IMR-90 (cell line): Measurements from ENCODE around the gene MGAT3.
A peak's percentile ranks its signal among the peaks of the same experiment; 100 is the strongest.

Experiments used
- BHLHE40 ChIP-seq: fragments of 150-350 bp; IDR thresholded peaks from 2 replicates; pipeline ENCODE4 v1.6.1; 2016; ENCODE audit warnings: mild to moderate bottlenecking, low read depth, low read length
- CEBPB ChIP-seq: IDR thresholded peaks from 2 replicates; pipeline ENCODE4 v1.6.1; 2012; ENCODE audit warnings: low read depth, low read length, improper control_type of control experiment
- FOS ChIP-seq: fragments of 150-350 bp; IDR thresholded peaks from 2 replicates; pipeline ENCODE4 v1.6.1; 2016; ENCODE audit warnings: low read depth, low read length
- MAFK ChIP-seq: IDR thresholded peaks from 2 replicates; pipeline ENCODE4 v1.6.1; 2012; ENCODE audit warnings: low read depth, low read length, improper control_type of control experiment
- POLR2A ChIP-seq: IDR thresholded peaks from 2 replicates; pipeline ENCODE4 v1.6.1; 2012; ENCODE audit warnings: mild to moderate bottlenecking, low read depth, low read length
- RAD21 ChIP-seq: IDR thresholded peaks from 2 replicates; pipeline ENCODE4 v1.6.1; 2012; ENCODE audit warnings: low read length, improper control_type of control experiment
- TF ChIP-seq, protein P1 (sequence below): conservative IDR thresholded peaks from 2 replicates; pipeline ENCODE4 v1.5.1; 2012; ENCODE audit warnings: mild to moderate bottlenecking, low read depth, low read length, improper control_type of control experiment
- TF ChIP-seq, protein P2 (sequence below): fragments of 150-350 bp; IDR thresholded peaks from 2 replicates; pipeline ENCODE4 v1.6.1; 2017; ENCODE audit warnings: mild to moderate bottlenecking, antibody characterized with exemption, low read length, low read depth
- TF ChIP-seq, protein P3 (sequence below): fragments of 150-350 bp; IDR thresholded peaks from 2 replicates; pipeline ENCODE4 v1.6.1; 2016; ENCODE audit warnings: low read depth, mild to moderate bottlenecking, low read length, moderate library complexity, borderline replicate concordance

DNA sequence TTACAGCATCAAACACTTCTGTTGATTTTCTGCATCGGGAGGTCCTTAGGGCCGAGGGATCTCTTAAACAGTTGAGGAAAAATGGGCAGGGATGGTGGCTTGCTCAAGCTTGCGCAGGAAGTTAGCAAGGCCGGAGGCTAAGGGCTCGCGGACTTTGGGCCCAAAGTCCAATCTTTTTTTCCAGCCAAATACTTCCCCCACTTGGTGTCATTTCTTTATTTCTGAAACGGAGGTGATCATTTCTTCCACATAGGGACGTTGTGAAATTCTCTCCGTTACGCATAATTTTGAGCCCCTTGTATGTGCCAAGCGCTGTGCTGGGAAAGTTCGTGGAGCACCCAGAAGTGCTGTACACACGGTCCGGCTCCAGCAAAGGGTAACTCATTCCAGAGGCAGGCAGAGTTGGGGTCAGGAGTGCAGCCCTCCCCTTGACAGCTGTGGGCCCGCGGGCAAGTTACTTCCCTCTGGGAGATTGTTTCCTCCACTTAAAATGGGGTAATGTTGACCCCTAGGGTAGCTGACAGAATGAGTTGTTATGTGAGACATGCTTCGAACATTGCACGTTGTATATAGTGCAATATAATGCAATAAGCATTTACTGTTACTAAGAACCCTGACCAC is 46.1 kb downstream of the MGAT3 start:
- TF ChIP-seq, protein P1, sequence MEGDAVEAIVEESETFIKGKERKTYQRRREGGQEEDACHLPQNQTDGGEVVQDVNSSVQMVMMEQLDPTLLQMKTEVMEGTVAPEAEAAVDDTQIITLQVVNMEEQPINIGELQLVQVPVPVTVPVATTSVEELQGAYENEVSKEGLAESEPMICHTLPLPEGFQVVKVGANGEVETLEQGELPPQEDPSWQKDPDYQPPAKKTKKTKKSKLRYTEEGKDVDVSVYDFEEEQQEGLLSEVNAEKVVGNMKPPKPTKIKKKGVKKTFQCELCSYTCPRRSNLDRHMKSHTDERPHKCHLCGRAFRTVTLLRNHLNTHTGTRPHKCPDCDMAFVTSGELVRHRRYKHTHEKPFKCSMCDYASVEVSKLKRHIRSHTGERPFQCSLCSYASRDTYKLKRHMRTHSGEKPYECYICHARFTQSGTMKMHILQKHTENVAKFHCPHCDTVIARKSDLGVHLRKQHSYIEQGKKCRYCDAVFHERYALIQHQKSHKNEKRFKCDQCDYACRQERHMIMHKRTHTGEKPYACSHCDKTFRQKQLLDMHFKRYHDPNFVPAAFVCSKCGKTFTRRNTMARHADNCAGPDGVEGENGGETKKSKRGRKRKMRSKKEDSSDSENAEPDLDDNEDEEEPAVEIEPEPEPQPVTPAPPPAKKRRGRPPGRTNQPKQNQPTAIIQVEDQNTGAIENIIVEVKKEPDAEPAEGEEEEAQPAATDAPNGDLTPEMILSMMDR = no peak
- no peak for TF ChIP-seq BHLHE40
- TF ChIP-seq, protein P2, sequence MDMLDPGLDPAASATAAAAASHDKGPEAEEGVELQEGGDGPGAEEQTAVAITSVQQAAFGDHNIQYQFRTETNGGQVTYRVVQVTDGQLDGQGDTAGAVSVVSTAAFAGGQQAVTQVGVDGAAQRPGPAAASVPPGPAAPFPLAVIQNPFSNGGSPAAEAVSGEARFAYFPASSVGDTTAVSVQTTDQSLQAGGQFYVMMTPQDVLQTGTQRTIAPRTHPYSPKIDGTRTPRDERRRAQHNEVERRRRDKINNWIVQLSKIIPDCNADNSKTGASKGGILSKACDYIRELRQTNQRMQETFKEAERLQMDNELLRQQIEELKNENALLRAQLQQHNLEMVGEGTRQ = no peak
- TF ChIP-seq POLR2A = peak; percentile 7; the same call in 1 of the 2 replicates
- TF ChIP-seq RAD21 = no peak
- TF ChIP-seq CEBPB = peak; percentile 60; the same call in 1 of the 2 replicates
- TF ChIP-seq, protein P3, sequence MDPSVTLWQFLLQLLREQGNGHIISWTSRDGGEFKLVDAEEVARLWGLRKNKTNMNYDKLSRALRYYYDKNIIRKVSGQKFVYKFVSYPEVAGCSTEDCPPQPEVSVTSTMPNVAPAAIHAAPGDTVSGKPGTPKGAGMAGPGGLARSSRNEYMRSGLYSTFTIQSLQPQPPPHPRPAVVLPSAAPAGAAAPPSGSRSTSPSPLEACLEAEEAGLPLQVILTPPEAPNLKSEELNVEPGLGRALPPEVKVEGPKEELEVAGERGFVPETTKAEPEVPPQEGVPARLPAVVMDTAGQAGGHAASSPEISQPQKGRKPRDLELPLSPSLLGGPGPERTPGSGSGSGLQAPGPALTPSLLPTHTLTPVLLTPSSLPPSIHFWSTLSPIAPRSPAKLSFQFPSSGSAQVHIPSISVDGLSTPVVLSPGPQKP = no peak
- TF ChIP-seq FOS = no peak
- no peak for TF ChIP-seq MAFK
